Sigmoid colon (tissue), 4 donors: ENCODE data around the gene DPH3.

Experiments
- POLR2A ChIP-seq, 2 donors: fragments of 450-650 bp; IDR thresholded peaks; one replicate each; pipeline ENCODE4 v1.6.1; 2016; ENCODE audit warnings: antibody characterized with exemption in 2 of 2, mild to moderate bottlenecking in 2 of 2, moderate library complexity in 2 of 2
- POLR2AphosphoS5 ChIP-seq, 4 donors: sonication (generic); formaldehyde crosslinking; IDR thresholded peaks; one replicate each; pipeline ENCODE4 v1.6.1; 2017; ENCODE audit warnings: antibody characterized with exemption in 4 of 4
- TF ChIP-seq, protein P1 (sequence below), 4 experiments: fragments of 450-650 bp in 3 of 4; fragments of 200-600 bp in 1 of 4; IDR thresholded peaks; one replicate each; pipeline ENCODE4 v1.5.1; 2016 to 2019; ENCODE audit warnings: antibody characterized with exemption in 4 of 4, mild to moderate bottlenecking in 3 of 4, moderate library complexity in 2 of 4

DNA sequence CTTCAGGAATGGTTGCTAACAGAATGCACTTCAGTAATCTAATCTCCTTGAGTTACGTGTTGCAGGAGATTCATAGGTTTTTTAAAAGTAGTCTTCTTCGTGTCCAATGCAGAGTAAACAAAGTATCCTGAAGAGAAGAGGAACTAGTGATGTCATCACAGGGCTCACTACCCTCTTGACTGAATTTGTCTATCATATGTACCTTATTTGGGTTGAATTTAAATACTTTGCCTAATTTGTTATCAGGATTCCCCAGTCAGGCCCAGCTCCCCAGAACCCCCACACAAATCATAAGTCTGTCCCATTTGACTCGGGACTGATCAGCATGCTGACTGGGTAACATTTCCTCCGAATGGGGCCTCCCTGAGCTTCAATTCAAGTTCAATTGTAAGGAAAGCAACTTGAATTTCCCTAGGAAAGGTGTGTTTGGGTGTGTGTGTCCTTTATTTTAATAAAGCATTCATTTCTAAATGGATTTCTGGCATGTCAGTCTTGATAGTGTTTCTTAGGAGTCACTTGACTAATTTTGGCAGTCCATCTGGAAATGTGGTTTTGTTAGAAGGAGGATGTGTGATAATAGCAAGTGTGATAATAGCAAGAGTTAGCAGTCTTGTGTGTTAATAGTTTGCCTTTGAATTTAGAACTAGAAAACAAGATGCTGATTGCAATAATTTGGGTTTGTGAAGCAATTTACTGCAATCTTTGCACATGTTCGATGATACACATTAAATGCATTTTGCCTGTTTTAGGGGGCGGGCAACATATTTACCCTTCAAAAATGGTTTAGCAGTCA is 22.2 kb upstream of the DPH3 start:
- TF ChIP-seq, protein P1, sequence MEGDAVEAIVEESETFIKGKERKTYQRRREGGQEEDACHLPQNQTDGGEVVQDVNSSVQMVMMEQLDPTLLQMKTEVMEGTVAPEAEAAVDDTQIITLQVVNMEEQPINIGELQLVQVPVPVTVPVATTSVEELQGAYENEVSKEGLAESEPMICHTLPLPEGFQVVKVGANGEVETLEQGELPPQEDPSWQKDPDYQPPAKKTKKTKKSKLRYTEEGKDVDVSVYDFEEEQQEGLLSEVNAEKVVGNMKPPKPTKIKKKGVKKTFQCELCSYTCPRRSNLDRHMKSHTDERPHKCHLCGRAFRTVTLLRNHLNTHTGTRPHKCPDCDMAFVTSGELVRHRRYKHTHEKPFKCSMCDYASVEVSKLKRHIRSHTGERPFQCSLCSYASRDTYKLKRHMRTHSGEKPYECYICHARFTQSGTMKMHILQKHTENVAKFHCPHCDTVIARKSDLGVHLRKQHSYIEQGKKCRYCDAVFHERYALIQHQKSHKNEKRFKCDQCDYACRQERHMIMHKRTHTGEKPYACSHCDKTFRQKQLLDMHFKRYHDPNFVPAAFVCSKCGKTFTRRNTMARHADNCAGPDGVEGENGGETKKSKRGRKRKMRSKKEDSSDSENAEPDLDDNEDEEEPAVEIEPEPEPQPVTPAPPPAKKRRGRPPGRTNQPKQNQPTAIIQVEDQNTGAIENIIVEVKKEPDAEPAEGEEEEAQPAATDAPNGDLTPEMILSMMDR (IDR thresholded peaks at IDR 0.05): no peak
- no peak for TF ChIP-seq POLR2AphosphoS5 (IDR thresholded peaks at IDR 0.05)
- no peak for TF ChIP-seq POLR2A (IDR thresholded peaks at IDR 0.05)
